ENCODE results near the gene ICE1. TPM values are rescaled to one million over a fixed set of nuclear protein-coding genes. Genes with fewer than 3 reads are reported as not detected.
"Not testable (repeated sequence)": the region's sequence is repeated elsewhere in the genome, so short reads cannot be mapped to it uniquely, and the experiment has no call there.

The ICE1 gene
- total and polyA plus RNA-seq, 2 donors (not counting 1 experiment from before 2014, with no cell fraction given), result 6.5 to 39.7 TPM

DNA sequence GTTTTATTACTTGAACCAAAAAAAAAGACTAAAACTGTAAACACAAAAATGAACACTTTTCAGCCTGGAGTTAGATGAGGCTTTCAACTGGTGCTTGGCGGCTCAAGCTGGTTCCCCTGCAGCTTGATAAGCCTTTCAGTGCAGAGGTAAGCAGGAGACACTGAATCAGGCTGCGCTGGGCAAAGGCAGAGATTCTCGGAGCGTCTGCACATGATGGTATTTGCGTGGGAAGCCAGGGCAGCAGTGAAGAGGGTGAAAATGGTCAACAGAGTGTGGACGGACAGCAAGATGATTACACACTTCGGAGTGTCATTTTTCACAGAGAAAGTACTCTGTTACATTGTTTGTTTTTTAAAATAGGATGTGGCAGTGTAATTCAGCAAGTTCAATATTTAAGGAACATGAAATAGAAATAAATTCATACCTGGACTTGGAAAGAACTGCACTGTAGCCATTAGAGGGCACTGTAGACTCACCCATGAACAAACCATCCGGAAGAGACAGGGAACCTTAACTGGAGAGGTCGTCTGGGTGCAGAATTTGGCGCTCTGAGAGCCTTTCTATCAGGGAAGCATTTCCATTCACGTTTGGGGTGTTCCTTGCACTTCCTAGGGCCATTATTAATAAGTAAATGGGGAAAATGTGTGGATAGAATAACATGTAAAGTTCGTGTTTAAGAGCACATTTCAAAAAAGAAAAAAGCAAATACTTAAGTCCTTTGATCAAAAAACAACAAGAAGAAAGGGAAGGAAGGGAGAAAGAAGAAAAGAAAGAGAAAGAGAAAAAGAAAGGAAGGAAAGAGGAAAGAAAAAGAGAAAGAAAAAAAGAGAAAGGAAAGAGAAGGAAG is 69.8 kb downstream of the ICE1 start:
- no peak overlapping the region for H2AFZ ChIP-seq (ENCODE audit: insufficient read depth, low read depth, low read length, poor library complexity, severe bottlenecking)
- ChIA-PET CTCF (interaction anchor here (0.9 to 2.5 kb wide), 5 partner anchors 8 to 1135 kb away, joined by 3 to 10 read pairs (median 3); no protein-coding TSS in a partner anchor), POLR2A (no interaction called here)
- H4K20me1 ChIP-seq (ENCODE audit: control insufficient read depth, insufficient read depth, low read length, poor library complexity, severe bottlenecking), result no peaks in the 10 kb centered on the region
- WGBS (ENCODE audit: insufficient coverage), result 66% methylated on average over 6 of the region's 12 CpGs
- H3K79me2 ChIP-seq (ENCODE audit: control insufficient read depth, insufficient read depth, low read length), result no peaks in the 10 kb centered on the region
- Mint-ChIP-seq H3K27ac (peak overlapping the region; percentile 32), H3K4me1 (peaks cover 23% of the 10 kb centered on the region), H3K9me3 (ENCODE audit: insufficient read depth) (no peaks in the 10 kb centered on the region), H3K27me3 (no peaks in the 10 kb centered on the region), H3K4me3 (peak overlapping the region; percentile 69)
- peak overlapping the region; percentile 32 for H3K9ac ChIP-seq (ENCODE audit: low read length)
- intact Hi-C loops (cut with micrococcal nuclease), result loop anchor here (1.0 to 10.0 kb wide), 4 partner anchors 262 to 1253 kb away; partner anchors contain the start of genes ADAMTS16 and TENT4A
- H3K4me3 ChIP-seq (ENCODE audit: control extremely low read depth in 1 of 5, extremely low read depth in 1 of 5, insufficient read depth in 1 of 5, low read depth in 2 of 5, low read length in 4 of 5), result no peak overlapping the region
- DNase-seq (peak; percentile 74), ATAC-seq (ENCODE audit: low read depth) (peak; percentile 22)
- peaks cover 0 to 13% of the 10 kb centered on the region in 2 experiments for H3K36me3 ChIP-seq (replicated peaks in 1 of 2; ENCODE audit: control extremely low read depth in 1 of 2, control insufficient read depth in 1 of 2, extremely low read depth in 1 of 2, insufficient read depth in 2 of 2, low read length in 1 of 2)
- no peaks in the 10 kb centered on the region for H3K9me3 ChIP-seq (ENCODE audit: control extremely low read depth in 1 of 3, control insufficient read depth in 2 of 3, insufficient read depth in 1 of 3, low read length in 2 of 3)
- H3K4me1 ChIP-seq (ENCODE audit: control insufficient read depth in 2 of 2, insufficient read depth in 2 of 2, low read length in 2 of 2), result peaks cover 11 to 18% of the 10 kb centered on the region in 2 donors
- H3K4me2 ChIP-seq (replicated peaks; ENCODE audit: low read depth, low read length, poor library complexity, severe bottlenecking), result peak overlapping the region; percentile 60
- H3K27ac ChIP-seq (ENCODE audit: low read length in 2 of 2), result no peak overlapping the region
- TF ChIP-seq, protein P1, sequence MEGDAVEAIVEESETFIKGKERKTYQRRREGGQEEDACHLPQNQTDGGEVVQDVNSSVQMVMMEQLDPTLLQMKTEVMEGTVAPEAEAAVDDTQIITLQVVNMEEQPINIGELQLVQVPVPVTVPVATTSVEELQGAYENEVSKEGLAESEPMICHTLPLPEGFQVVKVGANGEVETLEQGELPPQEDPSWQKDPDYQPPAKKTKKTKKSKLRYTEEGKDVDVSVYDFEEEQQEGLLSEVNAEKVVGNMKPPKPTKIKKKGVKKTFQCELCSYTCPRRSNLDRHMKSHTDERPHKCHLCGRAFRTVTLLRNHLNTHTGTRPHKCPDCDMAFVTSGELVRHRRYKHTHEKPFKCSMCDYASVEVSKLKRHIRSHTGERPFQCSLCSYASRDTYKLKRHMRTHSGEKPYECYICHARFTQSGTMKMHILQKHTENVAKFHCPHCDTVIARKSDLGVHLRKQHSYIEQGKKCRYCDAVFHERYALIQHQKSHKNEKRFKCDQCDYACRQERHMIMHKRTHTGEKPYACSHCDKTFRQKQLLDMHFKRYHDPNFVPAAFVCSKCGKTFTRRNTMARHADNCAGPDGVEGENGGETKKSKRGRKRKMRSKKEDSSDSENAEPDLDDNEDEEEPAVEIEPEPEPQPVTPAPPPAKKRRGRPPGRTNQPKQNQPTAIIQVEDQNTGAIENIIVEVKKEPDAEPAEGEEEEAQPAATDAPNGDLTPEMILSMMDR (IDR thresholded peaks at IDR 0.05), result peak; percentile 87
- TF ChIP-seq EZH2 (IDR thresholded peaks at IDR 0.05; ENCODE audit: borderline replicate concordance, insufficient read depth, low read depth, low read length, poor library complexity, severe bottlenecking), result no peak
- H3K27me3 ChIP-seq (replicated peaks in 1 of 4; ENCODE audit: control extremely low read depth in 1 of 4, control insufficient read depth in 3 of 4, insufficient read depth in 4 of 4, low read length in 3 of 4), result no peaks in the 10 kb centered on the region

GRCh38 chr5:5492934-5493271 is 70.4 kb downstream of the ICE1 start:
- H3K27ac Mint-ChIP-seq; H3K27me3 Mint-ChIP-seq; H3K79me2 ChIP-seq (ENCODE audit: control insufficient read depth, insufficient read depth, low read length); H3K27me3 ChIP-seq (replicated peaks in 1 of 4; ENCODE audit: control extremely low read depth in 1 of 4, control insufficient read depth in 3 of 4, insufficient read depth in 4 of 4, low read length in 3 of 4); ATAC-seq (ENCODE audit: low read depth); DNase-seq; H3K4me2 ChIP-seq (replicated peaks; ENCODE audit: low read depth, low read length, poor library complexity, severe bottlenecking); H4K20me1 ChIP-seq (ENCODE audit: control insufficient read depth, insufficient read depth, low read length, poor library complexity, severe bottlenecking); H3K4me3 ChIP-seq (ENCODE audit: control extremely low read depth in 1 of 5, extremely low read depth in 1 of 5, insufficient read depth in 1 of 5, low read depth in 2 of 5, low read length in 4 of 5); H3K9me3 ChIP-seq (ENCODE audit: control extremely low read depth in 1 of 3, control insufficient read depth in 2 of 3, insufficient read depth in 1 of 3, low read length in 2 of 3); H3K36me3 ChIP-seq (replicated peaks in 1 of 2; ENCODE audit: control extremely low read depth in 1 of 2, control insufficient read depth in 1 of 2, extremely low read depth in 1 of 2, insufficient read depth in 2 of 2, low read length in 1 of 2); H2AFZ ChIP-seq (ENCODE audit: insufficient read depth, low read depth, low read length, poor library complexity, severe bottlenecking); H3K9ac ChIP-seq (ENCODE audit: low read length); POLR2A ChIA-PET; H3K27ac ChIP-seq (ENCODE audit: low read length in 2 of 2); H3K9me3 Mint-ChIP-seq (ENCODE audit: insufficient read depth): not testable (repeated sequence)
- no CpG with 5 or more reads among the region's 2 CpGs for WGBS (ENCODE audit: insufficient coverage)
- peaks cover 11 to 18% of the 10 kb centered on the region in 2 donors for H3K4me1 ChIP-seq (ENCODE audit: control insufficient read depth in 2 of 2, insufficient read depth in 2 of 2, low read length in 2 of 2)
- Mint-ChIP-seq H3K4me3 (peak overlapping the region; percentile 5), H3K4me1 (peaks cover 24% of the 10 kb centered on the region)
- intact Hi-C loops (cut with micrococcal nuclease), result loop anchor here (1.0 to 10.0 kb wide), 4 partner anchors 262 to 1252 kb away; partner anchors contain the start of genes ADAMTS16 and TENT4A
- CTCF ChIA-PET, result interaction anchor here (0.9 to 2.5 kb wide), 3 partner anchors 9 to 1095 kb away, joined by 3 to 10 read pairs (median 3); no protein-coding TSS in a partner anchor

Data from B cell (primary cell).